ENCODE data around the gene SNX25.

The SNX25 gene

DNA sequence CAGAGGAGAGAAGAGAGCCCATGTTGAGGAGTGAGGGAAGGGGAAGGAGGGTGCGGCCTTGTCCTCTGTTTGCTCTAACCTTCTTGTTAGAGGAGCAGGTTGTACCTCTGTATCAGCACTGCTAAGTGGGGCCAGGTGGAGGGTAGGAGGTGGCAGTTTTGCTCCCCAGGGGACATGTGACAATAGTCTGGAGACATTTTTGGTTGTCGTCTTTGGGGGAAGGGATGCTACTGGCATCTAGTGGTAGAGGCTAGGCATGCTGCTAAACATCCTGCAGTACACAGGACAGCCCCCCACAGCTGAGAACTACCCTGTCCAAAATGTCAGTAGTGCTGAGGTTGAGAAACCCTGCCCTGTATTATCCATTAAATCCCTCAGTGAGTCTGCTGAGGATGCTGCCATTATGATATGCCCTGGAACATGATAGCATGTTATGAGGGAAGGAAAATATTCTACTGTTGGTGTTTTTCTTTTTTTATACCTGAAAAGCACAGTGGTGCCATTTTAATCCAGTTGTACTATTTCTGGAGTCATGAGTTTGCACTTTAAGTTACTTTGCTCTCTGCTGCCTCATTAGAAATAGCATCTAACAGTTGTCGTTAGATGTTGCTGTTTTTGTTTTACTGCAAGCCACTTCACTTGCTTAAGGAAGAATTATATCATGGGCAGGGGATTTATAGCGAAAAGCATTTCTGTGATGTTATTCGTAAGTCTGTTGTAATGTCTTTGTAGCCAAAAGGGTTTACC, 95.7 kb downstream of the SNX25 start:
- peaks cover 12% of the 10 kb centered on the region for H3K36me3 ChIP-seq (ENCODE audit: control insufficient read depth, insufficient read depth, low read length)
- DNase-seq (ENCODE audit: extremely low read depth, insufficient read length): peak; percentile 68

DNA sequence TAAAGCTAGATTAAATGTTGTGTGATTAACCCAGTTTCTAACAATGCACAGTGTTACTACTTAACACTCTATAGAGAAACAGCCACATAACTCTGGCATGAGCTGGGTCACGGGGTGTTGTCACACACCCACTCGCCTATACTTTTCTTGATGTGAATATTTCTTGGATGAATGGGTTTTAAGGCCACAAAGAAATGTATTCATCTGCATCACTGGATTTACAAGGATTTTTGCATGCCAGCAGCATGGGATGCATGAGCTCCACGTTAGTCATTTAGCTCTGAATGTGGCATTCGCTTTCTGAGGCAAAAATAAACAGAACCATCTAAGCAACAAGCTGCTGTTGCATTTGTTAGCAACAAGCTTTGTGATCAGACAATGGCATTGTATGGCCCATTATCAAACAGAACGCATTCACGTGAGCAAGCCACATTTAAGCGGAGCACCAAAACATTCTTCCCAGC, 96.6 kb downstream of the SNX25 start:
- Histone ChIP-seq H3K27me3 (replicated peaks; ENCODE audit: control insufficient read depth, insufficient read depth, low read length) (no peaks in the 10 kb centered on the region), H3K4me3 (replicated peaks; ENCODE audit: low read depth, low read length) (no peak overlapping the region), H3K36me3 (ENCODE audit: control insufficient read depth, insufficient read depth, low read length) (peaks cover 13% of the 10 kb centered on the region)
- DNase-seq (ENCODE audit: extremely low read depth, insufficient read length): no peak
- TF ChIP-seq, protein P1, sequence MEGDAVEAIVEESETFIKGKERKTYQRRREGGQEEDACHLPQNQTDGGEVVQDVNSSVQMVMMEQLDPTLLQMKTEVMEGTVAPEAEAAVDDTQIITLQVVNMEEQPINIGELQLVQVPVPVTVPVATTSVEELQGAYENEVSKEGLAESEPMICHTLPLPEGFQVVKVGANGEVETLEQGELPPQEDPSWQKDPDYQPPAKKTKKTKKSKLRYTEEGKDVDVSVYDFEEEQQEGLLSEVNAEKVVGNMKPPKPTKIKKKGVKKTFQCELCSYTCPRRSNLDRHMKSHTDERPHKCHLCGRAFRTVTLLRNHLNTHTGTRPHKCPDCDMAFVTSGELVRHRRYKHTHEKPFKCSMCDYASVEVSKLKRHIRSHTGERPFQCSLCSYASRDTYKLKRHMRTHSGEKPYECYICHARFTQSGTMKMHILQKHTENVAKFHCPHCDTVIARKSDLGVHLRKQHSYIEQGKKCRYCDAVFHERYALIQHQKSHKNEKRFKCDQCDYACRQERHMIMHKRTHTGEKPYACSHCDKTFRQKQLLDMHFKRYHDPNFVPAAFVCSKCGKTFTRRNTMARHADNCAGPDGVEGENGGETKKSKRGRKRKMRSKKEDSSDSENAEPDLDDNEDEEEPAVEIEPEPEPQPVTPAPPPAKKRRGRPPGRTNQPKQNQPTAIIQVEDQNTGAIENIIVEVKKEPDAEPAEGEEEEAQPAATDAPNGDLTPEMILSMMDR (IDR thresholded peaks at IDR 0.05; ENCODE audit: insufficient read depth, low read length, poor library complexity, severe bottlenecking): no peak

More for the DNA sequence above, 95.7 kb downstream of the SNX25 start:
- TF ChIP-seq, protein P1 (IDR thresholded peaks at IDR 0.05; ENCODE audit: insufficient read depth, low read length, poor library complexity, severe bottlenecking): peak; percentile 87
- H3K4me3 ChIP-seq (replicated peaks; ENCODE audit: low read depth, low read length): no peak overlapping the region
- H3K27me3 ChIP-seq (replicated peaks; ENCODE audit: control insufficient read depth, insufficient read depth, low read length): no peaks in the 10 kb centered on the region

DNA sequence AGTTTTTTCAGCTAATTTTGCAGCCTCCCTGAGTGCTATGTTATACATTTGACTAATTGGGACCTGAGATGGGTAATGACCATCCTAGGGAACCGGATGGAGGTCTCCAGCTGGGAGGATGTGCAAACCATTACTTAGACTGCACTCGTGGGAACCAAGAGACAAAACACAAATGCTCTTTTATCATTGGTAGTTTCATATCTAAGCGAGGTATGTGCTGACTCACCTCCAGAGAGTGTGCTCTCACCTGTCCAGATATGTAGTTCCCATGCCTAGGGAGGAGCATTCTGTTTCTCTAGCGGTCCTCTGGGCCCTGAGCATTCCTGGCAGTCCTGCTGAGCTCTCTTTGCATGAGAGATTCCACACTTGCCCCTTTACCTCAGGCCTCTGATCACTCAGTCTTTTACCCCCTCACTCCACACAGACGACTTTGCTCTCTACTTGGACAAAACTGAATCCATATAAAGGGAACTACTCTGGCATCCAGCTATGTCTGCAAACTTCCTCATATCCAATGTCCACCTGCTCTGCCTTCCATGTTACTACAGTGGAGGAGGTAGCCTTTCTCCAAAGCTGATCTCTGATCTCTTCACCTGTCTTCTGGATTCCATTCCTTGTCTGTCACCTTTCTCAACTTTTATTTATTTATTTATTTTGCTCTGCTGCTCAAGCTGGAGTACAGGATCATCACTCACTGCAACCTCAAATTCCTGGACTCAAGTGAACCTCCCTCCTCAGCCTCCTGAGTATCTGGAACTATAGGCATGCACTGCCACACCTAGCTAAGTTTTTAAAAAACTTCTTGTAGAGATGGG, 97.9 kb downstream of the SNX25 start:
- TF ChIP-seq, protein P1 (IDR thresholded peaks at IDR 0.05; ENCODE audit: insufficient read depth, low read length, poor library complexity, severe bottlenecking): no peak
- DNase-seq (ENCODE audit: extremely low read depth, insufficient read length): peak; percentile 81
- Histone ChIP-seq H3K4me3 (replicated peaks; ENCODE audit: low read depth, low read length) (no peak overlapping the region), H3K27me3 (replicated peaks; ENCODE audit: control insufficient read depth, insufficient read depth, low read length) (no peaks in the 10 kb centered on the region), H3K36me3 (ENCODE audit: control insufficient read depth, insufficient read depth, low read length) (peaks cover 11% of the 10 kb centered on the region)

GRCh38 chr4:185309770-185310169, 100.4 kb downstream of the SNX25 start:
- Histone ChIP-seq H3K27me3 (replicated peaks; ENCODE audit: control insufficient read depth, insufficient read depth, low read length) (no peaks in the 10 kb centered on the region), H3K36me3 (ENCODE audit: control insufficient read depth, insufficient read depth, low read length) (peaks cover 9% of the 10 kb centered on the region), H3K4me3 (replicated peaks; ENCODE audit: low read depth, low read length) (no peak overlapping the region)
- TF ChIP-seq, protein P1 (IDR thresholded peaks at IDR 0.05; ENCODE audit: insufficient read depth, low read length, poor library complexity, severe bottlenecking): no peak
- peak; percentile 59 for DNase-seq (ENCODE audit: extremely low read depth, insufficient read length)

GRCh38 chr4:185311113-185311888, 101.9 kb downstream of the SNX25 start:
- H3K4me3 ChIP-seq (replicated peaks; ENCODE audit: low read depth, low read length): peak overlapping the region; percentile 1; the same call in 1 of the 2 replicates
- peak; percentile 52 for DNase-seq (ENCODE audit: extremely low read depth, insufficient read length)
- H3K36me3 ChIP-seq (ENCODE audit: control insufficient read depth, insufficient read depth, low read length): peaks cover 12% of the 10 kb centered on the region
- no peaks in the 10 kb centered on the region for H3K27me3 ChIP-seq (replicated peaks; ENCODE audit: control insufficient read depth, insufficient read depth, low read length)
- TF ChIP-seq, protein P1 (IDR thresholded peaks at IDR 0.05; ENCODE audit: insufficient read depth, low read length, poor library complexity, severe bottlenecking): no peak

Measured in GM06990 (cell line).